ENCODE data around the gene EGF.
"Not testable (repeated sequence)": the region's sequence is repeated elsewhere in the genome, so short reads cannot be mapped to it uniquely, and the experiment has no call there.

Gene EGF

DNA sequence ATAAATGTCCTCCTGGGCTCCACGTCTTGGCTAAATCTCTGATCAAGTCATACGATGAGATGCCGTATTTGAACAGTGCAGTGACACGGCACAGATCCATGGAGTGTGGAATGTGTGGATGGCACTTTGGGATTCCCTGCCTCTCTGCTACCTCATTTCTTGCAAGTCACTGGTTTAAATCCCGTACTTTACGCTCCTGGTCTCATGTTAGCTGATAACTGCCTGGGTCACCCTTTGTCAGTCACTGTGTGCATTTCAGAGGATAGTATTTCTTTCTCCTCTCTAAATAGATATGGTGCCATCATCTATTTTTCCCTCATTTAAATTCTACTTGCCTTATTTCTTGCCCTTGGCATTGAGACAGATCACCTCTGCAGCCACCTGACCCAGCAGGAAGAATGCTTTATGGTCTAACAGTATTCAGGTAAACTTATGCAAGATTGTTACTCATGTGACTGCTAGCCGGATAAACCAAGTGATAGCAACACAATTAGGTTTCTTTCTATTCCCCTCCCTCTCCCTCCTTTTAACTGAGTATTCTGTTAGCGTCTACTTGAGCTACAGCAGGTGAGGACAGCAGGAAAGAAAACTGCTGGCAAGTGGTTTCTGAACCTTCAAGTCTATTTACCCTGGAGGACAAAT, 2.8 kb downstream of the EGF start:
- no peak for DNase-seq

DNA sequence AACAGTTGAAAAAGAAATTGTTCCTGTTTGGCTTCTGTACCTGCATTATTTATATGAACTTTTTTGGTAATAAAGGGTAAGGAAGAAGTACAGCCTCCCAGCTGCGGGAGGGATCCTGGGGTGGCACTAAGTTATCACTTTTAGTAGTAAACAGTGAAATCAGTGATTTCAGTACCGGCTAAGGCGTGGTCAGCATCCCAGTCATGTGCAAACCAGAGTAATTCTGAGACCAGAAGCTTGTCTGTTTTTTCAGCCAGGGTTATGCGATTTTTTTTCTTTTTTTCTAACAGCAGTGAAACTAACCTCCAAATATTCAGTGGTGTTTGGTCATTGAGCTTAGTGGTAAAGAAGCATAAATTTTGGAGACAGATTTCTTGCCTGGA, 3.3 kb downstream of the EGF start:
- no peak for DNase-seq

DNA sequence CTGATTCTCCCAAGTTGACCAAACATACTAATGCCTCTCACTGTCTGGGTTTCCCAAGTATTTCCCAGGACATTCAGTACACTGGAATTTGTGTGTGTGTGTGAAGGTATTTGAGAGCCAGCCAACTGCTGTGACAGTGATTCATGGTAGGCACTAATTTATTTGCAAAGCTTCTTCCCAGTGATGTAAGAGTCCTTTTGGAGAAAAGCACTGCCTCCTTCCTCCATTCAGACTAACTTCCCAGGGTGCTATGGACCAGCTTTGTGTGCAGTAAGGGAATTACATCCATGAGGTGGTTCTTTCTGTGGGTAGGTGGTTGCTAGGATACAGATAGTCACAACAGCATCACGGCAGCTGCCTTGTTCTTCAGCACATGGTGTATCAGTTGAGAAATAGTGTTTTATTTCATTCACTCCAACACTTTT, 8.7 kb downstream of the EGF start:
- DNase-seq = no peak

DNA sequence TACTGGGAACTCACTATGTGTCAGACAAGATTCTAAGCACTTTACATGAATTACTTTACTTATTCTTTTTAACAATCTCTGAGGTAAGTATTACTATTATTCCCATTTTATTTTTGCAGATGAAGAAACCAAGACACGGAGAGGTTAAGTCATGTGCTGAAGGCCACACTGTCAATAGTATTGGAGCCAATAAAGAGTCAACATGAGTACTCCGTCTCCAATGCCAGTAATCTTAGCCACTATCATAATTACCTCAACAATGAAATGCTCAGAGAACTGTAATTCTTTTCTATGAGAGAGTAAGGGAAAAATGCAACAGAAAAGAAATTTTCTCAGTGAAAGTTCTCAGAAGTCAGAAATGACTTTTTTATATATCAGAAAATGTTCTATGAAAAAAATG, 12.7 kb downstream of the EGF start:
- DNase-seq = no peak

DNA sequence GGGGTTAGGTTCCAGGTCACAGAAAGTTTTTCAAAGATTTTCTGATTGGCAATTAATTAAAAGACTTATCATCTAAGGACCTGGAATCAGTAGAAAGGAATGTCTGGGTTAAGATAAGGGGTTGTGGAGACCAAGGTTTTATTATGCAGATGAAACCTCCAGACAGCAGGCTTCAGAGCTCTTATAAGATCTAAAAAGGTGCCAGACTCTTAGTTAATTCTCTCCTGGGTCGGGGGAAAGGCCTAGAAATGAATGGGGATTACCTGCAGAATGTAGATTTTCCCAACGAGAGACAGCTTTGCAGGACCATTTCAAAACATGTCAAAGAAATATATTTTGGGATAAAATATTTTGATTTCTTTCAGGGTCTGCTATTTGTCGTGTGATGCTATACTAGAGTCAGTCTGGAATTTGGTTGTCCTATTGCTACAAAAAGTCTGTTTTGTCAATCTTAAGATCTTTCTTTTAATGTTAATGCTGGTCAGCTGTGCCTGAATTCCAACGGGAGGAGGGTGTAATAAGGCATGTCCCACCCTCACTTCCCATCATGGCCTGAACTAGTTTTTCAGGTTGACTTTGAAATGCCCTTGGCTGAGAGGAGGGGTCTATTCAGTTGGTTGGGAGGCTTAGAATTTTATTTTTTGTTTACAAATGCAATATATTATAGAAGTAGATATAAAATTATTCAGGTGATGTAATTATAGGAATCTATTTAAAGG, 15.8 kb downstream of the EGF start:
- DNase-seq = no peak

DNA sequence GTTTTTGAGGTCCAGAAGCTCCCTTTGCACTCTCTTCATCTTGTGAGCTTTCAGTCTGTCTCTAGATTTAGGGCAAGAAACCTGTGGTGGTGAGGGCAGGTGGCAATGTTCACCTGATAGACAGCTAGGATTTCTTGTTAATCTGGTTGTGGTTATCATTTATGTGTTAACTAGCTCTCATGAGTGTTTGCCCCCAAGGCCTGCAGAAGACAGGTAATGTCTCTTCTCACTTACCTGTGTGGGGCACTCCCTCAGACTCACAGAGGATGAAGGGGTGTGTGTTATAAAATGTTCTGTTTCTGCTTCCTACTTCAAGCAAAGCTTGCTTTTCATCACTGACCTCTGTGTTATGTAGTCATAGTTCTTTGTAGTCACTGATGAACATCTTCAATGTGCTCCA, 17.8 kb downstream of the EGF start:
- DNase-seq = no peak

DNA sequence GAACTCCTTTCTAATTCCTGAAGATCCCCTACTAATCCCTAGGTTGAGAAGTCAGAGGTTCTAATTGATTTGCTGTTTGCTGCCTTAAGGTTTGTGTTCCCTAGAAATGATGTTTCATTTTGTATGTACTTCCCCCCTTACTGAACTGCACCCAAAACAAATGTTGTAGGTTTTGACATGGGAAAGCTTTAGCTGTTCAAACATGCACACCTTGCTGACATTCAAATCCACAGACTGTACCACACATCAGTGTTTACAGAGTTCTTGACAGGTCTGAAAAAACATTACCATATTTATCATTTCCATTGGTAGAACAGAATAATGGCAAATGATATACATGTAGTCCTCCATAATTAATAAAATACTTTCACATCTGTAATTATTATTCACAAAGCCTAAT, 18.2 kb downstream of the EGF start:
- no peak for DNase-seq

DNA sequence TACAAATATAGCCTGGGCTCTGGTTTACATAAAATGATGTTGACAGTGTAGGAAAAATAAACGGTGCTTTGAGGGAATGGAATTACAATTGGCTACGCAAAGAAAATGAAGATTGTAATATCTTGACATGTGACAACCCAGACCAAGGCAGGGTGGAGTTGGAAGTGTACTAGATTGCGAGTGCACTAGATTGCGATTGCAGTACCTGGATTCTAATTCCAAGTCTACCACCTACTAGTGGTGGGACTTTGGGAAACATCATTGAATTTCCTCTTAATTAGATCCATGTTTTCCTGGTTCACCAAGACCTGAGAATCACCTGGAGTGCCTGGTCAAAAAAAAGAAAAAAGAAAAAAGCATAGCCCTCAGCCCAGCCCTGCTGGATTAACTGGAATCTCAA, 18.6 kb downstream of the EGF start:
- no peak for DNase-seq

DNA sequence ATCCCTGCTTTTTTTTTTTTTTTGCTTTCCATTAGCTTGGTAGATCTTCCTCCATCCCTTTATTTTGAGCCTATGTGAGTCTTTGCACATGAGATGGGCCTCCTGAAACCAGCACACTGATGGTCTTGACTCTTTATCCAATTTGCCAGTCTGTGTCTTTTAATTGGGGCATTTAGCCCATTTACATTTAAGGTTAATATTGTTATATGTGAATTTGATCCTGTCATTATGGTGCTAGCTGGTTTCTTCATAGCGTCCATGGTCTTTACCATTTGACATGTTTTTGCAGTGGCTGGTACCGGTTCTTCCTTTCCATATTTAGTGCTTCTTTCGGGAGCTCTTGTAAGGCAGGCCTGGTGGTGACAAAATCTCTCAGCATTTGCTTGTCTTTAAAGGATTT, 24.7 kb downstream of the EGF start:
- DNase-seq = not testable (repeated sequence)

DNA sequence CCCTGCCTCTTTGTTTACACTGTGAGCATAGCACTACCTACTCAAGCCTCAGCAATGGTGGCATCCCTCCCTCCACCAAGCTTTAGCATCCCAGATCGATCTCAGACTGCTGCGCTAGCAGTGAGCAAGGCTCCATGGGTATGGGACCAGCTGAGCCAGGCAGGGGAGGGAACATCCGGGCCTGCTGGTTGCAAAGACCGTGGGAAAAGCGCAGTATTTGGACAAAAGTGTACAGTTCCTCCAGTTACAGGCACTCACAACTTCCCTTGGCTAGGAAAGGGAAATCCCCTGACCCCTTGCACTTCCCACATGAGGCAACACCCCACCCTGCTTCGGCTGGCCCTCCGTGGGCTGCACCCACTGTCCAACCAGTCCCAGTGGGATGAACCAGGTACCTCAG, 26.5 kb downstream of the EGF start:
- DNase-seq = no peak

DNA sequence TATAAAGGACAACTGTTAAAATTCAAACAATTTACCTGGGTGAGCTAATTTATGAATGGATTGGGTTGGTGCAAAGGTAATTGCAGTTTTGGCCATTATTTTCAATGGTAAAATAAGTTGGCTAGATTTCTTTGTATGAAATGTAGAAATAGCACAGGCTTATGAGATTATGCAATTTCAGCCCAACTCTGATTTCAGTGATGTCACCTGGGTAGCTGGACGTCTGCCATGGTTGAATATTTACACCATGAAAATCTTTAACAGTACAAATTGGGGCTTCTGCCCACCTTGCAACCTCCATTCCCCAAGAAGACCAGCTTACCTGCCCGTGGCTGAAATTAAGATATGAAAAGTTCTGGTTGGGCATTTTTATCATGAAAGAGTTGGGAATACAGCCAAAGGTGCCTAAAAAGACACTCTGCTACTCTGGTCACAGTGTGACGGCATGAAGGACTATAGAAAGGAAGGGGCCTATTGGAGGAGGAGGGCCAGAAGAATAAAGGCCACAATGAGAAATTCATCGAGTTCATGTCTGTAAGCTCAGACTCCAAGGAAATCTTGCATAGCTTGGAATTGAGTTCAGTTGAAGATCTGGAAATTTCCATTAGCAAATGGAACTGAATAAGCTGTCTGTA, 29.7 kb downstream of the EGF start:
- no peak for DNase-seq

DNA sequence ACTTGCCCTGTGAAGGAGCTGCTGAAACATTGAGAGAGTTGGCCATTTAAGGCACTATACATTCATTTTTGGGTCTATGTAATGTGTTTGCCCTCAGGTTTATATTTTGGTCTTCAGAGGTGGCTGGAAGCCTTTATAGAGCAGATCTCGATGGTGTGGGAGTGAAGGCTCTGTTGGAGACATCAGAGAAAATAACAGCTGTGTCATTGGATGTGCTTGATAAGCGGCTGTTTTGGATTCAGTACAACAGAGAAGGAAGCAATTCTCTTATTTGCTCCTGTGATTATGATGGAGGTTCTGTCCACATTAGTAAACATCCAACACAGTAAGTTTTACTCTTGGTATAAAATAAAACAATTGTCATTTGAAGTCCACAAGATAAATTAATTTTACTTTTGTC, 31.1 kb downstream of the EGF start:
- DNase-seq = no peak

DNA sequence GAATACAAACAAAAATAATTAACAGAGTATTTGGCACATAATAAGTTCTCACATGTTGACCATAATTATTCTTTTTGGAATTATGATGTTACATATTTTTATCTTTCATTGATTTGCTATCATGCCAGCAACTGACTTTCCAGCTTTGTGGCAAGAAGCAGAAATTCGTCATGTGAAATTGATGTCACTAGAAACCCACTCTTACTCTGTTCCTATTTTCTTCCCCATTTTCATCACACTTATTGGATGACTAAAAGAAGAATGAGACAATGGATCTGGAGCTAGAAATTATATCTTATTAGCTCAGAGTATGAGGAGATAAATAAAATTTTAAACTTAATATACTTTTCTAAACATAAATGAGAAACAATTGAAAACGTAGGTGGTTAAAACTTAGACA, 31.9 kb downstream of the EGF start:
- DNase-seq = no peak

DNA sequence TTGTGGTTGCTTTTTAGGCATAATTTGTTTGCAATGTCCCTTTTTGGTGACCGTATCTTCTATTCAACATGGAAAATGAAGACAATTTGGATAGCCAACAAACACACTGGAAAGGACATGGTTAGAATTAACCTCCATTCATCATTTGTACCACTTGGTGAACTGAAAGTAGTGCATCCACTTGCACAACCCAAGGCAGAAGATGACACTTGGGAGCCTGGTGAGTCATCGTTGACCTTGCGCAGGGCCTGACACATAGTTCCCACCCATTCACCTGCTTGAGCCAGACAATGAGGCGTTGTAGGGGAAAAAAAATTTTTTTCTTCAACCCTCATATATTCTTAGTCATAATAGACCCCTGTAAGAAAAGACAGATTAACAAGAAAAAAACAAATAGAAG, 32.4 kb downstream of the EGF start:
- no peak for DNase-seq

DNA sequence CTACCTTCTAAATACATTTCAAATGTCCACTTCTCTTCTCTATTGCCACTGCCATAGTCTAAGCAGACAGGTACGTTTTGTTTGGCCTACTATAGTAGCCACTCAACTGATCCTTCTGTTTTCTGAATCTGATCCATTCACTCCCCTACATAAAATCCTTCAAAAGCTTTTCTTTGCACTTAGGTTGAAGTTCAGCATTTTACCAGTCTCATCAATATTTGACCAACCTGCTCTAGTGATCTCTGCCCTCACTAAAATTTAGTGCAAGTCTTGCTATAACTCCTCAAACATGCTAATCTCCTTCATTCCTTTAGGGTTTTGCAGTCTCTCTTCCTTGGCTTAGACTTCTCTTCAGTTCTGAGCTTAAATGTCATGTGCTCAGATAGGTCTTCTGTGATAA, 33.4 kb downstream of the EGF start:
- DNase-seq = no peak

DNA sequence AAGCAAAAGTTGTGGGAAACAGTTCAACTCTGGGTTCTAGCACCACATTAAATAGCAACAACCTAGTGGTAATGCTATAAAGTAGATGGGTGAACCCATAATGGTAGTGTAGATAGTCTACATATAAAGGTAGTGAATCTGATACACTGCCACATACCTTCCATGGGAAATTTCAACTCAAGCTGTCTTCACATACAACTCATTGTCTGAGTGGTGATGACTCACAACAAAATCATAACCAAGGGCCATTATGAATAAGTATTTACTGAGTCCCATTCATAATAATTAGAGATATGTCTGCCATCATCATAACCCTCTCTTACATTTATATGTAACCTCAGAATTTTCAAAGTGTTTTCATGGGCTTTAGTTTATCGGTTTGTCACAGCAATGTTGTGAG, 34.8 kb downstream of the EGF start:
- DNase-seq = no peak

DNA sequence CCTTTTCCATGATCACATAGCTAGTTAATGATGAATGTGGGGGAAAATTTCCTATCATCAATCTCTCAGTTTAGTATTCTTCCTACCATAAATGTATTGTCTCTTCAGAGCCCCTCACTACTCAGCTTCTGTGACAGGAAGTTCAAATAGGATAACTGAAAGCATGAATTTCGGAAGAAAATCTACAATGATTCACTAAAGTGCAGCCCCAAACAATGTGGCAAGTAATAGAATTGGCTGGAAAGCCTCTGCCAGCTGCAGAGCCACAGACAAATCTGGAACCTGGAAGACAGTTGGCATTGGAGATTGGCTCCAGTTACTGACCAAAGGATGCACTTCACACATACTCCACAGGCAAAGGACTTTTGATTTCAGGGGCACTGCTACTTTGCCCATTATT, 35.2 kb downstream of the EGF start:
- DNase-seq = no peak

DNA sequence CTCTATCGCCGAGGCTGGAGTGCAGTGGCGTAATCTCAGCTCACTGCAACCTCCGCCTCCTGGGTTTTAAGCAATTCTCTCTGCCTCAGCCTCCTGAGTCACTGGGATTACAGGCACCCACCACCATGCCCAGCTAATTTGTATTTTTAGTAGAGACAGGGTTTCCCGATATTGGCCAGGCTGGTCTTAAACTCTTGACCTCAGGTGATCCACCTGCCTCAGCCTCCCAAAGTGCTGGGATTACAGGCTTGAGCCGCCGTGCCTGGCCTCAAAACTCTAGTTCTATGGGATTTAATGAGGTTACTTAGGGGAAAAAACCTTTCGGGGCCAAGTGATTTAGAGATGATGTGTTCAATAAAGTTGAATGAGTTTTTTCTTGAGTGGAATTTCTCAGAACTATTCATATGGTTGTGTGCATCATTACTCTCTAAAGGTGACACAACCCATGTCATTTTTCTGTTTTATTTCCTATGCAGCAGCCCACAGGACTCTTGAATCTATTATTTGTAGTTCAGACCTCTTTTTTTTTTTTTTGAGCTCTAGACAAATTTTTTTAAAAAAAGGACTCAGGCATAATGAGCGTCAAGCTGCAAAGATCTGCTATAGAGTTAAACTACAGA, 36.5 kb downstream of the EGF start:
- not testable (repeated sequence) for DNase-seq

DNA sequence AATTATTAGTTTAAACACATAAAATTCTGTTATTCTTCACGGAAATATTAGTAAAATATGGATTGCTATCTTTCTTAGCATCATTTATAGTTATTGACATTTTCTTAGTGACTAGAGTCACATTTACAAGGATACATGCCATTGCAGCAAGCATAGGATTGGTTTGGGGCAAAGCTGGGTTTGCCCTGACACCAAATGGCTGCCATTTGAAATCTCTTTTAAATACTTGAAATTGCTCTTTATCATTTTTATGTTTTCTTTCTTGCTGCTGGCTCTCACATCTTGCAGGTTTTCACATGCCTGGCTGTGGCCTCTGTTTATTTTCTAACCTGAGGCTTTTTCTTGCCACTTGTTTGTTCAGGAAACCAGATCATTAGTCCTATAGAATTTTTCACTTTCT, 39.9 kb downstream of the EGF start:
- no peak for DNase-seq

DNA sequence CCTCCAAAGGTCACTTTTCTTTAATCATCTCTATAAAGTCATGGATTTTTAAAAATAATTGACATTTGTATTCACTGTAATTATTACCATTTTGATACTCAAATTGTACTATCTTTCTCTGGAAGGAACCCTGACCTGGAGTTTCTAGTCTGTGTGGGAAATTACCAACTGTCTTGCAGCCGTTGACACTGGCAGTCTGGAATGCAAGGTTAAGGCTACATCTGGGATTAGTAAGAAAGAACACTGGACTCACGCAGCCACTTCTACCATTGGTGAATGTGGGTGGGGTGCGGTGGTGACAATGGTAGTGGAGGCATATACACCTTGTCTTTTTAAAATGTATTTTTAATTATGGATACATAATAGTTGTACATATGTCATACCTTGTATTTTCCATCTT, 40.9 kb downstream of the EGF start:
- no peak for DNase-seq

DNA sequence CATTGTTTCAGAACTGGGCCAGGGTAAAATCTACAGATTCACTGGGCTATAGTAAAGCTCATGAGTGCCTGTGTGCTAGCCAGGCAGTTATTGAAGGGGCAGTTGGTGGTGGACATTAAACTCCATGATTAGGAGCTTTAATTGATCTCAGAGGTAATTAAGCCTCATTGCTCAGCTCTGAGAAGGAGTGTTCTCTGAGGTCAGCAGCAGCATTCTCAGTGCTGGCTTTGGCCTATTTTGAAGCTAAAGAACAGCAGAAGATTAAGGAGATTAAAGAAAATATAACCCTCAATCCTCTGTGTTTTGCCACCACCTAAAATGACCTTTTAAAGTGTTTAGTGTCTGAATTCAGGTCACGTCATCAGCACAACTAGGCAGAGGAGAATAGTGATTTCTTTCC, 42.5 kb downstream of the EGF start:
- no peak for DNase-seq

DNA sequence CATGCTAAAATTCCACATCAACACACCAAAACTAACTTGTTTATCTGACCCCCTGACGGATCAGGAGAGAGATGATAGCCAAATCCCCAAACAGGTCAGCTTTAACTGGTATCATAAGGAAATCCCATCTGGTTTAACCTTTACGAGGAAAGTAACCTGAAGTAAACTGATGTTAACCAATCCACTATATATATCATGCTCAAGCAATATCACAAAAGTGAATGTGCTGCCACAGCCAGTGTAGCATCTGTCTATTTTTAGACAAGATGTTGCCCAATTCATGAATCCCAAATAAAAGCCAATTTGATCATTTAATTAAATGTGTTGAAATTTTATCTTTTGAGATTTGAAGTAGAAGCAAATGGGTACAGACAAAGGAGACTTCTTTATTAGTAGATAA, 44.5 kb downstream of the EGF start:
- no peak for DNase-seq

DNA sequence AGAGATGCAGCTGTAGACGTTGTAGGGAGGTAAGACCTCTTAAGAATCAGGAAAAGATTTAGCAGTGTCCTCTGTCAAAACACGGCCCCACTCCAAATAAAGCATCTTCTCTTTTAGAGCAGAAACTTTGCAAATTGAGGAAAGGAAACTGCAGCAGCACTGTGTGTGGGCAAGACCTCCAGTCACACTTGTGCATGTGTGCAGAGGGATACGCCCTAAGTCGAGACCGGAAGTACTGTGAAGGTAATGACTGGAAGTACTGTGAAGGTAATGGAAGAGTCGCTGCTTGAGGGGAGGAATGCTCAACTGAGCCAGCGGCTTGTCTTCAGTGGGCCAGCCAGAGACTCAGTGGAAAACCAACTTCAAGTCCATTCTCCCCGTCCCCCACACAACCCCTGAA, 46.5 kb downstream of the EGF start:
- no peak for DNase-seq

DNA sequence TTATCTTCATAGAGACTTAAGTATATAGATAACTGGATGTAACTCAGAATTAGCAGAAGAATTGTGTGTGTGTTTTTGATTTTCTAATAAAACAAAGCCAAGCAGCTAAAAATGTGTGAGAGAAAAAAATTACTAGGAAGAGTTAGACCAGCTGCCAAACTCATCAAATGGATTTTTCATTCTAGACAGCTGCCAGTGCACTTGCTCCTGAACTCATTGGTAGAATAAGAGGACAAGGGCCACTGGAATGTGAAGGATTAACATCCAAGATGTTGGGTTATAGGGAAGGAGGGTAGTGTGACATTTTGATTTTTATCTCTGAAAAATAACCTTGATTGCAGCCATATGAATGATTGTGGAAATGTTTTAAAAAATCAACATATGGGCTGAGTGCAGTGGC, 49.7 kb downstream of the EGF start:
- no peak for DNase-seq

Measured in NCI-H524 treated with DMSO at 0.1 percent for 48 hours (cell line).